Measurements from ENCODE around the gene NCKAP5. TPM values are rescaled to one million over a fixed set of nuclear protein-coding genes. Genes with fewer than 3 reads are reported as not detected.

NCKAP5 gene
- total RNA-seq, 1 donor from 2014 or later, result 0.46 TPM

DNA sequence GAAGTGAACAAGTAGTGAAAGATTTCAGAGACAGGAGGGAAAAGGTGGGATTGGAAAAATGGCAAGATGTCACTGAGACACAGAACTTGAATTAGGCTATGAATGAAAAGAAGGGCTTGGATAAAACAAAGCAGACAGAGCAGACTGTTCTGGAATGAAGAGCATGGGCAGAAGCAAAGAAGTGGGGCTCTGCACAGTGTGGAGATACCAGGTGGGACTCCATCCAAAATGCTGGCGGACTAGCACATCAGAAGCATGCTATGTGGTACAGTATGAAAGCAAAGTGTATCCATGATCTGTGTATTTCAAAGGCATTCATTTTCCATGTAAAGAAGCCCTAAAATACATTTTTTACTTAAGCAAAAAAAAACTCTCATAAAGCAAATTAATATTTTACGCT is 487.4 kb downstream of the NCKAP5 start:
- TF ChIP-seq, protein P1, sequence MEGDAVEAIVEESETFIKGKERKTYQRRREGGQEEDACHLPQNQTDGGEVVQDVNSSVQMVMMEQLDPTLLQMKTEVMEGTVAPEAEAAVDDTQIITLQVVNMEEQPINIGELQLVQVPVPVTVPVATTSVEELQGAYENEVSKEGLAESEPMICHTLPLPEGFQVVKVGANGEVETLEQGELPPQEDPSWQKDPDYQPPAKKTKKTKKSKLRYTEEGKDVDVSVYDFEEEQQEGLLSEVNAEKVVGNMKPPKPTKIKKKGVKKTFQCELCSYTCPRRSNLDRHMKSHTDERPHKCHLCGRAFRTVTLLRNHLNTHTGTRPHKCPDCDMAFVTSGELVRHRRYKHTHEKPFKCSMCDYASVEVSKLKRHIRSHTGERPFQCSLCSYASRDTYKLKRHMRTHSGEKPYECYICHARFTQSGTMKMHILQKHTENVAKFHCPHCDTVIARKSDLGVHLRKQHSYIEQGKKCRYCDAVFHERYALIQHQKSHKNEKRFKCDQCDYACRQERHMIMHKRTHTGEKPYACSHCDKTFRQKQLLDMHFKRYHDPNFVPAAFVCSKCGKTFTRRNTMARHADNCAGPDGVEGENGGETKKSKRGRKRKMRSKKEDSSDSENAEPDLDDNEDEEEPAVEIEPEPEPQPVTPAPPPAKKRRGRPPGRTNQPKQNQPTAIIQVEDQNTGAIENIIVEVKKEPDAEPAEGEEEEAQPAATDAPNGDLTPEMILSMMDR (IDR thresholded peaks at IDR 0.05), result no peak
- Mint-ChIP-seq H3K9me3 (ENCODE audit: unreplicated experiment) (peaks cover 5% of the 10 kb centered on the region), H3K27me3 (ENCODE audit: unreplicated experiment) (no peaks in the 10 kb centered on the region), H3K36me3 (ENCODE audit: unreplicated experiment) (no peaks in the 10 kb centered on the region), H3K27ac (ENCODE audit: unreplicated experiment) (no peak overlapping the region), H3K4me1 (ENCODE audit: unreplicated experiment) (no peaks in the 10 kb centered on the region), H3K4me3 (ENCODE audit: unreplicated experiment) (no peak overlapping the region)
- no peak for DNase-seq (ENCODE audit: extremely low spot score, unreplicated experiment)

GRCh38 chr2:133078667-133079411 is 489.4 kb downstream of the NCKAP5 start:
- Mint-ChIP-seq H3K9me3 (ENCODE audit: unreplicated experiment) (no peaks in the 10 kb centered on the region), H3K27me3 (ENCODE audit: unreplicated experiment) (no peaks in the 10 kb centered on the region), H3K4me3 (ENCODE audit: unreplicated experiment) (no peak overlapping the region), H3K4me1 (ENCODE audit: unreplicated experiment) (no peaks in the 10 kb centered on the region), H3K27ac (ENCODE audit: unreplicated experiment) (no peak overlapping the region), H3K36me3 (ENCODE audit: unreplicated experiment) (no peaks in the 10 kb centered on the region)
- TF ChIP-seq, protein P1 (IDR thresholded peaks at IDR 0.05), result no peak
- no peak for DNase-seq (ENCODE audit: extremely low spot score, unreplicated experiment)

- no peak for DNase-seq (ENCODE audit: extremely low spot score, unreplicated experiment)
- TF ChIP-seq, protein P1 (IDR thresholded peaks at IDR 0.05), result no peak
- Mint-ChIP-seq H3K4me3 (ENCODE audit: unreplicated experiment) (no peak overlapping the region), H3K27me3 (ENCODE audit: unreplicated experiment) (no peaks in the 10 kb centered on the region), H3K36me3 (ENCODE audit: unreplicated experiment) (no peaks in the 10 kb centered on the region), H3K9me3 (ENCODE audit: unreplicated experiment) (no peaks in the 10 kb centered on the region), H3K27ac (ENCODE audit: unreplicated experiment) (no peak overlapping the region), H3K4me1 (ENCODE audit: unreplicated experiment) (no peaks in the 10 kb centered on the region)
These were observed 490.9 kb downstream of the NCKAP5 start for GRCh38 chr2:133077269-133077822.

DNA sequence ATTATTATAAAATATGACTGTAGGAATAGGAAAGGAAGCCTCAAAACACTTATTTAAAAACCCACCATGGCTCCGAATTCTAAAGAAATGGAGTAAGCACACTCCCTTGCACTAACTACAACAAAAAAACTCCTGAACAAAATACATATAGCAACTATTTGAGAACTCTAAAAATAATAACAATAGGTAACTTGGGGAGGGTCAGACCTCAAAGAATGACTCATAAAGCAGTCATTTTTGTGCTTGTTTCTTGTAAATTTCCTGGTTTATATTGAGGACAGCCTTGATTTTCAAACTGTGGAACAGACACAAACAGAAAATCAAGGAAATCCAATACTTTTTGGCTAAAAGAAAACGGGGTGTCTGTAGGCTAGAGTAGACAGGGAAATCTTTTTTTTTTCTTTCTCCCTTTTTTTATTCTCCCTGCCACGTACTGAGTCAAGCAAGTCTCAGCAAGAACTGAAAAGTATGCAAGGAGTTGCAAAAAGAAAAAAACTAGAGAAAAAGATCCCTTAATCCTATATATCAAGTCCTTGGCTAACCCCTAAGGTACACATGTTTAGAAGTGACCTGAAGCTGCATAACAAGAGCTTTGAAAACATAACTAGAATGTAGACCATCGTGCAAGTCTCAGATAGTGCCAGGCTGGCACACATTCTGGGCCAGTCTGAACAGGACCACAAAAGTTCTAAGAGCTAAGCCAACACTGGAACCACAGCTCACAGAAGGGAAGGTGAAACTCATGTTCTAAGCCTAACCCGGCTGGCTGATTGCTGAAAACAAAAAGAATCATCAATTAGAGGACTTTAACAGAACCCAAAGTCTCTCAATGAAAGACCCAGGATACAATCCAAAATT is 495.2 kb downstream of the NCKAP5 start:
- no peak overlapping the region for H3K27ac Mint-ChIP-seq (ENCODE audit: unreplicated experiment)
- H3K9me3 Mint-ChIP-seq (ENCODE audit: unreplicated experiment), result no peaks in the 10 kb centered on the region
- H3K36me3 Mint-ChIP-seq (ENCODE audit: unreplicated experiment), result no peaks in the 10 kb centered on the region
- TF ChIP-seq, protein P1 (IDR thresholded peaks at IDR 0.05), result no peak
- no peaks in the 10 kb centered on the region for H3K4me1 Mint-ChIP-seq (ENCODE audit: unreplicated experiment)
- no peak overlapping the region for H3K4me3 Mint-ChIP-seq (ENCODE audit: unreplicated experiment)
- H3K27me3 Mint-ChIP-seq (ENCODE audit: unreplicated experiment), result no peaks in the 10 kb centered on the region
- no peak for DNase-seq (ENCODE audit: extremely low spot score, unreplicated experiment)

GRCh38 chr2:133063775-133064174 is 504.5 kb downstream of the NCKAP5 start:
- Mint-ChIP-seq H3K4me3 (ENCODE audit: unreplicated experiment) (no peak overlapping the region), H3K27ac (ENCODE audit: unreplicated experiment) (no peak overlapping the region), H3K4me1 (ENCODE audit: unreplicated experiment) (no peaks in the 10 kb centered on the region), H3K27me3 (ENCODE audit: unreplicated experiment) (no peaks in the 10 kb centered on the region), H3K36me3 (ENCODE audit: unreplicated experiment) (no peaks in the 10 kb centered on the region), H3K9me3 (ENCODE audit: unreplicated experiment) (peaks cover 11% of the 10 kb centered on the region)
- DNase-seq (ENCODE audit: extremely low spot score, unreplicated experiment), result no peak
- TF ChIP-seq, protein P1 (IDR thresholded peaks at IDR 0.05), result no peak

All from osteocyte (in vitro differentiated cells).